GM18511 (cell line): ENCODE results near the gene PMS1.
"Not testable (repeated sequence)": the region's sequence is repeated elsewhere in the genome, so short reads cannot be mapped to it uniquely, and the experiment has no call there.

ENCODE experiments used
- ATAC-seq: cut with Tn5 transposase; IDR thresholded peaks from one replicate; pipeline ENCODE4 v1.9.1; 2021; ENCODE audit warnings: mild to moderate bottlenecking, moderate library complexity; ENCODE audit not compliant: unreplicated experiment

The PMS1 gene

GRCh38 chr2:189783927-189784867 is at the start of gene PMS1, which contains the start of gene ORMDL1:
Gene PMS1 (plus strand): TSS chr2:189784450. CDS start chr2:189791810, 7,360 bp downstream.
Gene ORMDL1 (minus strand): TSS chr2:189784339. CDS start chr2:189782595, 1,744 bp downstream.
- peak; percentile 94 for ATAC-seq

- peak; percentile 71 for ATAC-seq
These were observed 33.1 kb upstream of the PMS1 start for GRCh38 chr2:189751080-189751658.

GRCh38 chr2:189756311-189756952 is 27.8 kb upstream of the PMS1 start:
- no peak for ATAC-seq

GRCh38 chr2:189760154-189760553 is 24.1 kb upstream of the PMS1 start:
- ATAC-seq: not testable (repeated sequence)

GRCh38 chr2:189762229-189762550 is 22.1 kb upstream of the PMS1 start:
- ATAC-seq: no peak

- ATAC-seq: peak; percentile 98
These were observed 21.5 kb upstream of the PMS1 start, which contains the start of gene OSGEPL1 for GRCh38 chr2:189762551-189763298. Gene OSGEPL1 (minus strand): TSS chr2:189762792. CDS start chr2:189761640, 1,152 bp downstream.

- ATAC-seq: no peak
These were observed 20.2 kb upstream of the PMS1 start for GRCh38 chr2:189763908-189764661.

- no peak for ATAC-seq
These were observed 13.5 kb upstream of the PMS1 start for GRCh38 chr2:189770590-189771322.

GRCh38 chr2:189772212-189772611 is 12.0 kb upstream of the PMS1 start:
- ATAC-seq: no peak

- no peak for ATAC-seq
These were observed 2.0 kb upstream of the PMS1 start for GRCh38 chr2:189782221-189782671.

- peak; percentile 25 for ATAC-seq
These were observed 761 bp upstream of the PMS1 start for GRCh38 chr2:189783451-189783926.

GRCh38 chr2:189791338-189792042 is 7.2 kb downstream of the PMS1 start:
- ATAC-seq: no peak

- no peak for ATAC-seq
These were observed 10.1 kb downstream of the PMS1 start for GRCh38 chr2:189794310-189794709.

GRCh38 chr2:189797902-189798301 is 13.7 kb downstream of the PMS1 start:
- ATAC-seq: no peak

- ATAC-seq: peak; percentile 89
These were observed 14.2 kb downstream of the PMS1 start for GRCh38 chr2:189798312-189799029.

- no peak for ATAC-seq
These were observed 14.7 kb downstream of the PMS1 start for GRCh38 chr2:189799030-189799331.

- no peak for ATAC-seq
These were observed 15.3 kb downstream of the PMS1 start for GRCh38 chr2:189799531-189799930.

- no peak for ATAC-seq
These were observed 18.2 kb downstream of the PMS1 start for GRCh38 chr2:189802396-189802912.
